Testis (tissue), 2 donors: ENCODE measurements around the gene SMAD4.

Experiments used
- CTCF ChIP-seq, 3 experiments: fragments of 450-650 bp in 2 of 3; fragments of 200-600 bp in 1 of 3; sonication (generic) in 1 of 3; IDR thresholded peaks; one replicate each; pipeline ENCODE4 v1.5.1; 2016 to 2019; ENCODE audit warnings: antibody characterized with exemption in 3 of 3, mild to moderate bottlenecking in 2 of 3, moderate library complexity in 1 of 3
- POLR2A ChIP-seq: fragments of 450-650 bp; IDR thresholded peaks from one replicate; pipeline ENCODE4 v1.6.1; 2017; ENCODE audit warnings: antibody characterized with exemption, mild to moderate bottlenecking, moderate library complexity

DNA sequence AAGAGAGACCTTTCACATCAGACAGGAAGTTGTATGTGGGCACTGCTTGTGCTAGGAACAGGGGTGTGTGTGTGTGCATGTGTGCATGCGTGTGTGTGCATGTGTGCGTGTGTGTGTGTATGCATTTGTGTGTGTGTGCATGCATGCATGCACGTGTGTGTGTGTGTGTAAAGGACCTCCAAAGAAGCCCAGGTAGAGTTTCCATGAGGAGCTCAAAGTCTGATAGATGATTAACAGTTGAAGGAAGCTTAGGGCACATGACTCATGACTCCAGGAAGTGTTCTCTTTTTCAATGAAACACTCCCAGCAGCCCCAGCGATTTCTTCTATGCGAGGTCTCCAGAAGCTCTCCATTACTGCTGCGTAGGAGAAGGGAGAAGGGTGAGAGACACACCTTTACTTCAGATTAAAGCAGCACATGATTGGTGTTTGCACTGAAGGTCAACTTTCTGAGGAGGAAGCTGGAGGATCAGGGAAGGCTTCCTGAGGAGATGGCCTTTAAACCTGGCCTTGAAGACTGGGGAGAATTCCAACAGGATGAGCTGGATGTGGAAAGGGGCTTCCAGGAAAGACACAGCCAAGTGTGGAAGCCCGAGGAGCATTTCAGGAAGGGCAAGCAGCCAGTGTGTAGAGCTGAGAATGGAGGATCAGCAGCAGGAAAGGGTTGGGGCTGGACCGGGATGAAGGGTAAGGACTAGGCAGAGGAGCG, 77.7 kb downstream of the SMAD4 start:
- TF ChIP-seq CTCF (IDR thresholded peaks at IDR 0.05): no peak
- TF ChIP-seq POLR2A: no peak
